Measurements from ENCODE around the gene MACROD2.

Gene MACROD2

DNA sequence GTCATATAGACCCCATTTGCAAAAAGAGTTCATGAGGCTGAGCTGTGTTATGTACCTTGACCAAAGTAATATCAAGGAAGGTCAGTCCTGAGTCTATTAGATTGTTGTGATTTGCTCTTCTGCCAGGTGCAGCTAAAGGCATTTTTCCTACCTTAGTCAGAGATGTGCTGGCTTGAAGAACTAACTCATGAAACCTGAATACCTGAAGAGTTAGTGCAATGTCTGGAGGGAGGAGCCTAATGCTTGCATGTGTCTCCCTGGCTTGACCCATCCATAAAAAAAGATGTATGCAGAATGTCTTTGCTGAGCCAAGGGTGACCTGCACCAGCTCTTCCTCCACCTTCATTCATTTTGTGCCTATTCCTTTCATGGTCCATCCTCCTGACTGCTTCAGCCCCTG, 1835.9 kb downstream of the MACROD2 start (continued):
- TF ChIP-seq WT1 (tag by site-specific recombination; IDR thresholded peaks at IDR 0.05) (no peak), OSR2 (tag by site-specific recombination; IDR thresholded peaks at IDR 0.05) (no peak), ZNF677 (tag by site-specific recombination; IDR thresholded peaks at IDR 0.05) (no peak), ZNF335 (tag by site-specific recombination; conservative IDR thresholded peaks at IDR 0.05) (no peak), ZNF521 (tag by site-specific recombination; IDR thresholded peaks at IDR 0.05) (no peak), SCRT2 (tag by site-specific recombination; IDR thresholded peaks at IDR 0.05) (no peak), ZNF48 (tag by site-specific recombination; IDR thresholded peaks at IDR 0.05) (no peak), ZBTB7A (tag by site-specific recombination; IDR thresholded peaks at IDR 0.05; ENCODE audit: low read depth) (no peak)

DNA sequence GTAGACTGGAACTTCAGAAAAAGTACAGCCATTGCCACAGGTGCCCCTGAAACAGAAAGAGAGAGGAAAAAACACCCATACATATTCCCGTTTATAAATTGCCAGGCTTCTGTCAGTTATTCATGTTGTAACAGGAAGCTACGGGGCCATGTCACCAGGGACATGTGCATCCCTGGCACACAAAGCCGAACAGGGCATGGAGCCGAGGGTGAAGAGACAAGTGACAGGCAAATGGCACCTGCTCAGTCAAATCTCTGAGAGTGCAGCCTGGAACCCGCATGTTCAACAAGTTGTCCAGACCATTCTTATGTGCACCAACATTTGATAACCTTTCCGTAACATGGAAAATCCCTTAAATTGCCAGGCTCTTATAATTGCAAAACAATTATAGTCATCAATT, 1837.2 kb downstream of the MACROD2 start:
- Histone ChIP-seq H3K27ac (ENCODE audit: extremely low read depth, low read depth, low read length) (no peak overlapping the region), H3K4me1 (ENCODE audit: control insufficient read depth, insufficient read depth, low read length) (no peaks in the 10 kb centered on the region), H3K4me3 (ENCODE audit: low read depth, low read length) (no peak overlapping the region), H3K36me3 (ENCODE audit: control insufficient read depth in 2 of 2, insufficient read depth in 1 of 2, low read length in 2 of 2) (no peaks in the 10 kb centered on the region), H3K9me3 (ENCODE audit: control insufficient read depth, insufficient read depth, low read depth, low read length) (no peaks in the 10 kb centered on the region)
- TF ChIP-seq ZNF791 (tag by site-specific recombination; IDR thresholded peaks at IDR 0.05) (no peak), MEIS1 (CRISPR knock-in tag; IDR thresholded peaks at IDR 0.05; ENCODE audit: borderline replicate concordance) (no peak), ZSCAN23 (tag by site-specific recombination; IDR thresholded peaks at IDR 0.05) (no peak), FEZF1 (tag by site-specific recombination; IDR thresholded peaks at IDR 0.05) (no peak), ZNF174 (tag by site-specific recombination; IDR thresholded peaks at IDR 0.05) (no peak), ZSCAN5A (tag by site-specific recombination; IDR thresholded peaks at IDR 0.05) (no peak), ZNF549 (tag by site-specific recombination; IDR thresholded peaks at IDR 0.05) (no peak)
- ChIA-PET POLR2A (no interaction called here), CTCF (no interaction called here)

- TF ChIP-seq, protein P1, sequence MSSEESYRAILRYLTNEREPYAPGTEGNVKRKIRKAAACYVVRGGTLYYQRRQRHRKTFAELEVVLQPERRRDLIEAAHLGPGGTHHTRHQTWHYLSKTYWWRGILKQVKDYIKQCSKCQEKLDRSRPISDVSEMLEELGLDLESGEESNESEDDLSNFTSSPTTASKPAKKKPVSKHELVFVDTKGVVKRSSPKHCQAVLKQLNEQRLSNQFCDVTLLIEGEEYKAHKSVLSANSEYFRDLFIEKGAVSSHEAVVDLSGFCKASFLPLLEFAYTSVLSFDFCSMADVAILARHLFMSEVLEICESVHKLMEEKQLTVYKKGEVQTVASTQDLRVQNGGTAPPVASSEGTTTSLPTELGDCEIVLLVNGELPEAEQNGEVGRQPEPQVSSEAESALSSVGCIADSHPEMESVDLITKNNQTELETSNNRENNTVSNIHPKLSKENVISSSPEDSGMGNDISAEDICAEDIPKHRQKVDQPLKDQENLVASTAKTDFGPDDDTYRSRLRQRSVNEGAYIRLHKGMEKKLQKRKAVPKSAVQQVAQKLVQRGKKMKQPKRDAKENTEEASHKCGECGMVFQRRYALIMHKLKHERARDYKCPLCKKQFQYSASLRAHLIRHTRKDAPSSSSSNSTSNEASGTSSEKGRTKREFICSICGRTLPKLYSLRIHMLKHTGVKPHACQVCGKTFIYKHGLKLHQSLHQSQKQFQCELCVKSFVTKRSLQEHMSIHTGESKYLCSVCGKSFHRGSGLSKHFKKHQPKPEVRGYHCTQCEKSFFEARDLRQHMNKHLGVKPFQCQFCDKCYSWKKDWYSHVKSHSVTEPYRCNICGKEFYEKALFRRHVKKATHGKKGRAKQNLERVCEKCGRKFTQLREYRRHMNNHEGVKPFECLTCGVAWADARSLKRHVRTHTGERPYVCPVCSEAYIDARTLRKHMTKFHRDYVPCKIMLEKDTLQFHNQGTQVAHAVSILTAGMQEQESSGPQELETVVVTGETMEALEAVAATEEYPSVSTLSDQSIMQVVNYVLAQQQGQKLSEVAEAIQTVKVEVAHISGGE (tag by site-specific recombination; conservative IDR thresholded peaks at IDR 0.05; ENCODE audit: low read depth): no peak
- peak; percentile 24; the same call in 1 of the 2 replicates for TF ChIP-seq GLIS1 (tag by site-specific recombination; IDR thresholded peaks at IDR 0.05)
- POLR2A ChIA-PET: no interaction called here
- Histone ChIP-seq H3K4me3 (ENCODE audit: low read depth, low read length) (no peak overlapping the region), H3K36me3 (ENCODE audit: control insufficient read depth in 2 of 2, insufficient read depth in 1 of 2, low read length in 2 of 2) (no peaks in the 10 kb centered on the region), H3K4me1 (ENCODE audit: control insufficient read depth, insufficient read depth, low read length) (no peaks in the 10 kb centered on the region), H3K27ac (ENCODE audit: extremely low read depth, low read depth, low read length) (no peak overlapping the region), H3K9me3 (ENCODE audit: control insufficient read depth, insufficient read depth, low read depth, low read length) (no peaks in the 10 kb centered on the region)
- CTCF ChIA-PET: no interaction called here
Observed at GRCh38 chr20:15834857-15835256, 1839.5 kb downstream of the MACROD2 start.

GRCh38 chr20:15835811-15836210, 1840.5 kb downstream of the MACROD2 start:
- no peaks in the 10 kb centered on the region for H3K4me1 ChIP-seq (ENCODE audit: control insufficient read depth, insufficient read depth, low read length)
- H3K27ac ChIP-seq (ENCODE audit: extremely low read depth, low read depth, low read length): no peak overlapping the region
- POLR2A ChIA-PET: no interaction called here
- CTCF ChIA-PET: no interaction called here
- H3K36me3 ChIP-seq (ENCODE audit: control insufficient read depth in 2 of 2, insufficient read depth in 1 of 2, low read length in 2 of 2): no peaks in the 10 kb centered on the region
- no peaks in the 10 kb centered on the region for H3K9me3 ChIP-seq (ENCODE audit: control insufficient read depth, insufficient read depth, low read depth, low read length)
- H3K4me3 ChIP-seq (ENCODE audit: low read depth, low read length): no peak overlapping the region
- TF ChIP-seq, protein P2, sequence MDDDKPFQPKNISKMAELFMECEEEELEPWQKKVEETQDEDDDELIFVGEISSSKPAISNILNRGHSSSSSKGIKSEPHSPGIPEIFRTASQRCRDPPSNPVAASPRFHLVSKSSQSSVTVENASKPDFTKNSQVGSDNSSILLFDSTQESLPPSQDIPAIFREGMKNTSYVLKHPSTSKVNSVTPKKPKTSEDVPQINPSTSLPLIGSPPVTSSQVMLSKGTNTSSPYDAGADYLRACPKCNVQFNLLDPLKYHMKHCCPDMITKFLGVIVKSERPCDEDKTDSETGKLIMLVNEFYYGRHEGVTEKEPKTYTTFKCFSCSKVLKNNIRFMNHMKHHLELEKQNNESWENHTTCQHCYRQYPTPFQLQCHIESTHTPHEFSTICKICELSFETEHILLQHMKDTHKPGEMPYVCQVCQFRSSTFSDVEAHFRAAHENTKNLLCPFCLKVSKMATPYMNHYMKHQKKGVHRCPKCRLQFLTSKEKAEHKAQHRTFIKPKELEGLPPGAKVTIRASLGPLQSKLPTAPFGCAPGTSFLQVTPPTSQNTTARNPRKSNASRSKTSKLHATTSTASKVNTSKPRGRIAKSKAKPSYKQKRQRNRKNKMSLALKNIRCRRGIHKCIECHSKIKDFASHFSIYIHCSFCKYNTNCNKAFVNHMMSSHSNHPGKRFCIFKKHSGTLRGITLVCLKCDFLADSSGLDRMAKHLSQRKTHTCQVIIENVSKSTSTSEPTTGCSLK (tag by site-specific recombination; IDR thresholded peaks at IDR 0.05): no peak
- no peak for TF ChIP-seq ZNF626 (tag by site-specific recombination; IDR thresholded peaks at IDR 0.05)
- TF ChIP-seq SALL2 (tag by site-specific recombination; IDR thresholded peaks at IDR 0.05; ENCODE audit: borderline replicate concordance): no peak
- no peak for TF ChIP-seq ZNF341 (tag by site-specific recombination; IDR thresholded peaks at IDR 0.05; ENCODE audit: low read depth)
- no peak for TF ChIP-seq REPIN1 (tag by site-specific recombination; IDR thresholded peaks at IDR 0.05; ENCODE audit: low read depth)
- no peak for TF ChIP-seq ZNF585B (tag by site-specific recombination; IDR thresholded peaks at IDR 0.05)
- no peak for TF ChIP-seq ZNF843 (tag by site-specific recombination; IDR thresholded peaks at IDR 0.05)
- no peak for TF ChIP-seq TCF7L2 (IDR thresholded peaks at IDR 0.05; ENCODE audit: borderline replicate concordance, low read depth, low read length)
- no peak for TF ChIP-seq ZNF354C (tag by site-specific recombination; IDR thresholded peaks at IDR 0.05; ENCODE audit: borderline replicate concordance, low read depth)
